H9 (cell line): ENCODE results near the gene HAVCR1. TPM values are rescaled to one million over a fixed set of nuclear protein-coding genes. Genes with fewer than 3 reads are reported as not detected.

Source experiments
- DNase-seq: peaks from one replicate; pipeline ENCODE4 v3.0.0-alpha.2; 2017
- H2AFZ ChIP-seq: one replicate; pipeline ENCODE4 v1.6.1; 2013; ENCODE audit warnings: mild to moderate bottlenecking, low read length, control low read depth, moderate library complexity
- H2AK5ac ChIP-seq: 2 replicates; pipeline ENCODE4 v1.6.1; 2013; ENCODE audit warnings: low read length, control low read depth, mixed read lengths; ENCODE audit not compliant: insufficient read length
- H2BK120ac ChIP-seq: one replicate; pipeline ENCODE4 v1.6.1; 2013; ENCODE audit warnings: low read depth, mild to moderate bottlenecking, low read length, control low read depth, inconsistent platforms; ENCODE audit not compliant: poor library complexity, severe bottlenecking
- H2BK12ac ChIP-seq: 2 replicates; pipeline ENCODE4 v1.6.1; 2013; ENCODE audit warnings: low read length, control low read depth, mixed read lengths, low read depth; ENCODE audit not compliant: insufficient read length
- H2BK15ac ChIP-seq: 2 replicates; pipeline ENCODE4 v1.6.1; 2013; ENCODE audit warnings: low read depth, low read length, control low read depth
- H2BK20ac ChIP-seq: one replicate; pipeline ENCODE4 v1.6.1; 2013; ENCODE audit warnings: low read depth, mild to moderate bottlenecking, low read length, control low read depth, inconsistent platforms; ENCODE audit not compliant: poor library complexity, severe bottlenecking
- H2BK5ac ChIP-seq: 2 replicates; pipeline ENCODE4 v1.6.1; 2013; ENCODE audit warnings: low read length, control low read depth, mixed read lengths; ENCODE audit not compliant: insufficient read length
- H3K14ac ChIP-seq: 2 replicates; pipeline ENCODE4 v1.6.1; 2013; ENCODE audit warnings: low read length, control low read depth; ENCODE audit not compliant: insufficient read depth
- H3K18ac ChIP-seq: 2 replicates; pipeline ENCODE4 v1.6.1; 2013; ENCODE audit warnings: low read depth, mild to moderate bottlenecking, mixed read lengths, low read length, control low read depth; ENCODE audit not compliant: insufficient read length
- H3K23ac ChIP-seq: 2 replicates; pipeline ENCODE4 v1.6.1; 2013; ENCODE audit warnings: low read length, control low read depth, mixed read lengths, low read depth; ENCODE audit not compliant: insufficient read length
- H3K23me2 ChIP-seq: 2 replicates; pipeline ENCODE4 v1.6.1; 2013; ENCODE audit warnings: low read depth, mild to moderate bottlenecking, mixed read lengths, low read length, control low read depth; ENCODE audit not compliant: insufficient read length, poor library complexity, severe bottlenecking
- H3K27ac ChIP-seq: 2 replicates; pipeline ENCODE4 v1.5.1; 2013; ENCODE audit warnings: low read length, control low read depth, mixed read lengths, low read depth; ENCODE audit not compliant: insufficient read length
- H3K27me3 ChIP-seq: 2 replicates; pipeline ENCODE4 v1.6.1; 2013; ENCODE audit warnings: low read length, control low read depth, inconsistent platforms; ENCODE audit not compliant: insufficient read depth
- H3K4ac ChIP-seq: 2 replicates; pipeline ENCODE4 v1.6.1; 2013; ENCODE audit warnings: low read depth, mild to moderate bottlenecking, control low read depth, inconsistent platforms, low read length, moderate library complexity
- H3K4me1 ChIP-seq: 2 replicates; pipeline ENCODE4 v1.6.1; 2013; ENCODE audit warnings: low read length, control low read depth, inconsistent platforms; ENCODE audit not compliant: insufficient read depth
- H3K4me2 ChIP-seq: 2 replicates; pipeline ENCODE4 v1.6.1; 2013; ENCODE audit warnings: low read length, control low read depth, mixed read lengths; ENCODE audit not compliant: insufficient read length, insufficient read depth
- H3K56ac ChIP-seq: 2 replicates; pipeline ENCODE4 v1.6.1; 2013; ENCODE audit warnings: low read depth, mild to moderate bottlenecking, mixed read lengths, low read length, control low read depth; ENCODE audit not compliant: insufficient read length
- H3K79me1 ChIP-seq: 2 replicates; pipeline ENCODE4 v1.6.1; 2013; ENCODE audit warnings: low read depth, mild to moderate bottlenecking, moderate library complexity, low read length, control low read depth, inconsistent platforms; ENCODE audit not compliant: insufficient read depth, poor library complexity, severe bottlenecking
- H3K79me2 ChIP-seq: 2 replicates; pipeline ENCODE4 v1.6.1; 2013; ENCODE audit warnings: low read length, control low read depth, inconsistent platforms; ENCODE audit not compliant: insufficient read depth
- H3K9ac ChIP-seq: 2 replicates; pipeline ENCODE4 v1.6.1; 2013; ENCODE audit warnings: low read length, control low read depth, mixed read lengths; ENCODE audit not compliant: insufficient read length; ENCODE audit errors: extremely low read depth
- H3K9me3 ChIP-seq: one replicate; pipeline ENCODE4 v1.6.1; 2013; ENCODE audit warnings: low read depth, low read length, inconsistent platforms; ENCODE audit not compliant: control insufficient read depth
- H3T11ph ChIP-seq: one replicate; pipeline ENCODE4 v1.6.1; 2013; ENCODE audit warnings: mild to moderate bottlenecking, low read length, control low read depth, inconsistent platforms
- H4K20me1 ChIP-seq: one replicate; pipeline ENCODE4 v1.6.1; 2013; ENCODE audit not compliant: control insufficient read depth, insufficient read length, insufficient read depth
- H4K5ac ChIP-seq: 2 replicates; pipeline ENCODE4 v1.6.1; 2013; ENCODE audit warnings: low read depth, mild to moderate bottlenecking, mixed read lengths, low read length, control low read depth; ENCODE audit not compliant: insufficient read length
- H4K8ac ChIP-seq: replicated peaks from 2 replicates; pipeline ENCODE4 v1.6.1; 2013; ENCODE audit warnings: low read length, control low read depth, mixed read lengths, low read depth; ENCODE audit not compliant: insufficient read length
- H4K91ac ChIP-seq: 2 replicates; pipeline ENCODE4 v1.6.1; 2013; ENCODE audit warnings: low read depth, mild to moderate bottlenecking, moderate library complexity, mixed read lengths, low read length, control low read depth; ENCODE audit not compliant: insufficient read length
- H3K27ac Mint-ChIP-seq, 3 experiments: 2 replicates in 2 of 3; 3 replicates in 1 of 3; pipeline ENCODE4 v1.8.0; 2020 to 2021; ENCODE audit warnings: mixed read lengths in 3 of 3, mild to moderate bottlenecking in 1 of 3, moderate library complexity in 1 of 3
- H3K27me3 Mint-ChIP-seq: 2 replicates; pipeline ENCODE4 v1.8.0; 2021; ENCODE audit warnings: low read depth, mild to moderate bottlenecking, moderate library complexity, mixed read lengths
- H3K36me3 Mint-ChIP-seq, 3 experiments: 2 replicates in 2 of 3; 3 replicates in 1 of 3; pipeline ENCODE4 v1.8.0; 2020 to 2021; ENCODE audit warnings: low read depth in 3 of 3, mixed read lengths in 3 of 3; ENCODE audit not compliant: insufficient read depth in 1 of 3
- H3K4me1 Mint-ChIP-seq, 2 experiments: 2 replicates each; pipeline ENCODE4 v1.8.0; 2020; ENCODE audit warnings: mixed read lengths in 2 of 2
- H3K4me3 Mint-ChIP-seq, 2 experiments: 2 replicates in 1 of 2; 3 replicates in 1 of 2; pipeline ENCODE4 v1.8.0; 2020 to 2021; ENCODE audit warnings: mild to moderate bottlenecking in 2 of 2, mixed read lengths in 2 of 2, moderate library complexity in 1 of 2
- H3K9me3 Mint-ChIP-seq, 2 experiments: 2 replicates in 1 of 2; 3 replicates in 1 of 2; pipeline ENCODE4 v1.8.0; 2020; ENCODE audit warnings: mild to moderate bottlenecking in 2 of 2, mixed read lengths in 2 of 2, moderate library complexity in 1 of 2
- WGBS: extraction: QIAGEN DNeasy Blood & Tissue Kit; methylation state at CpG from one replicate; pipeline ENCODE4 v1.1.7; 2013; ENCODE audit warnings: missing lambda C conversion rate, low lambda C conversion rate, mixed read lengths; ENCODE audit not compliant: insufficient read length; ENCODE audit errors: extremely low coverage; 5-methylcytosine and 5-hydroxymethylcytosine counted together
- total RNA-seq: library from RNA; stranded (reverse); gene quantifications from 2 replicates; pipeline ENCODE4 v1.2.1, GENCODE V29; 2021
- TF ChIP-seq, protein P1 (sequence below): fragments of 200-600 bp; sonication (generic); conservative IDR thresholded peaks from 3 replicates; pipeline ENCODE4 v1.8.0; 2021; ENCODE audit warnings: antibody characterized with exemption, mild to moderate bottlenecking

HAVCR1 gene
- total RNA-seq, 1 experiment from 2014 or later: not detected

DNA sequence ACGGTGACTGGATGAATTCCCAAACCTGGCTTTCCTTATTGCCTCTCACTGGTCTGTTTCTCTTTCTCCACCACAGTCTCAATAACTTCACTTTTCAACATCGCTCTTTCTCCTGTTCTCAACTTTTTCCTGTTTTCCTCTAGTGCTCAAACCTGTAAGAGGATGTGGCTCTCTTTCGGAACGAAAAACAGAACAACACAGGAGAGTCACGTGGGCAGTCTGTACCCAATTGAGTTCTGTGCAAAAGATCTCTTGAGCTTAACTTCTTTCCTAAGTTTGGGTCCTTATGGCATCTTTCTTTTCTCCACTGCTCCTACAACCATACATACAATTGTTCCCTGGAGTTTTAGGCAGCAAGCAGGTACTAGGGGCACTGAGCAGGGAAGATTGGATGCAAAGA is 8.9 kb downstream of the HAVCR1 start:
- Histone ChIP-seq H3K9ac (no peak overlapping the region), H3K9me3 (no peaks in the 10 kb centered on the region), H3K56ac (no peak overlapping the region), H3K4ac (no peak overlapping the region), H2BK20ac (no peak overlapping the region), H2BK5ac (no peak overlapping the region), H3K4me2 (no peak overlapping the region), H3T11ph (no peak overlapping the region), H2BK120ac (no peak overlapping the region), H3K79me2 (no peaks in the 10 kb centered on the region), H4K8ac (no peak overlapping the region), H4K91ac (no peak overlapping the region), H4K5ac (no peak overlapping the region), H3K18ac (no peak overlapping the region), H3K14ac (no peak overlapping the region), H4K20me1 (no peaks in the 10 kb centered on the region), H2AK5ac (no peak overlapping the region), H3K4me1 (0 out of 2 replicates have a peak, but pooled peaks cover 5% of the 10 kb centered on the region), H2BK12ac (no peak overlapping the region), H2AFZ (peak overlapping the region; percentile 59), H3K27ac (no peak overlapping the region), H3K79me1 (no peaks in the 10 kb centered on the region), H3K23ac (no peak overlapping the region), H3K27me3 (no peaks in the 10 kb centered on the region), H3K23me2 (no peaks in the 10 kb centered on the region), H2BK15ac (no peak overlapping the region)
- H3K9me3 Mint-ChIP-seq: no peaks in the 10 kb centered on the region; a peak in 1 of 5 replicates
- H3K36me3 Mint-ChIP-seq: no peaks in the 10 kb centered on the region; a peak in 1 of 7 replicates
- H3K27ac Mint-ChIP-seq: peak overlapping the region in 2 of 3 experiments; percentile 31 to 56; a peak in 3 of 7 replicates
- WGBS: no CpG with 5 or more reads among the region's 5 CpGs
- TF ChIP-seq, protein P1, sequence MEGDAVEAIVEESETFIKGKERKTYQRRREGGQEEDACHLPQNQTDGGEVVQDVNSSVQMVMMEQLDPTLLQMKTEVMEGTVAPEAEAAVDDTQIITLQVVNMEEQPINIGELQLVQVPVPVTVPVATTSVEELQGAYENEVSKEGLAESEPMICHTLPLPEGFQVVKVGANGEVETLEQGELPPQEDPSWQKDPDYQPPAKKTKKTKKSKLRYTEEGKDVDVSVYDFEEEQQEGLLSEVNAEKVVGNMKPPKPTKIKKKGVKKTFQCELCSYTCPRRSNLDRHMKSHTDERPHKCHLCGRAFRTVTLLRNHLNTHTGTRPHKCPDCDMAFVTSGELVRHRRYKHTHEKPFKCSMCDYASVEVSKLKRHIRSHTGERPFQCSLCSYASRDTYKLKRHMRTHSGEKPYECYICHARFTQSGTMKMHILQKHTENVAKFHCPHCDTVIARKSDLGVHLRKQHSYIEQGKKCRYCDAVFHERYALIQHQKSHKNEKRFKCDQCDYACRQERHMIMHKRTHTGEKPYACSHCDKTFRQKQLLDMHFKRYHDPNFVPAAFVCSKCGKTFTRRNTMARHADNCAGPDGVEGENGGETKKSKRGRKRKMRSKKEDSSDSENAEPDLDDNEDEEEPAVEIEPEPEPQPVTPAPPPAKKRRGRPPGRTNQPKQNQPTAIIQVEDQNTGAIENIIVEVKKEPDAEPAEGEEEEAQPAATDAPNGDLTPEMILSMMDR: no peak
- peaks cover 9 to 14% of the 10 kb centered on the region in 2 experiments for H3K4me1 Mint-ChIP-seq
- DNase-seq: no peak
- H3K27me3 Mint-ChIP-seq: no peaks in the 10 kb centered on the region
- H3K4me3 Mint-ChIP-seq: no peak overlapping the region
